Endodermal cell (in vitro differentiated cells): ENCODE measurements around the gene BBIP1. TPM values are rescaled to one million over a fixed set of nuclear protein-coding genes. Genes with fewer than 3 reads are reported as not detected.
"Not testable (repeated sequence)": the region's sequence is repeated elsewhere in the genome, so short reads cannot be mapped to it uniquely, and the experiment has no call there.

Source experiments
- DNase-seq: peaks from one replicate; pipeline ENCODE4 v3.0.0-alpha.2; 2017
- H3K27ac ChIP-seq: 2 replicates; pipeline ENCODE4 v1.5.1; 2013; ENCODE audit warnings: mild to moderate bottlenecking, low read depth, low read length, moderate library complexity
- H3K27me3 ChIP-seq: 2 replicates; pipeline ENCODE4 v1.6.1; 2013; ENCODE audit warnings: mild to moderate bottlenecking, low read length, moderate library complexity; ENCODE audit not compliant: insufficient read depth, control insufficient read depth, poor library complexity, severe bottlenecking
- H3K36me3 ChIP-seq: 2 replicates; pipeline ENCODE4 v1.7.0; 2013; ENCODE audit warnings: mild to moderate bottlenecking, low read length, moderate library complexity; ENCODE audit not compliant: control insufficient read depth, insufficient read depth
- H3K4me1 ChIP-seq: one replicate; pipeline ENCODE4 v1.7.0; 2013; ENCODE audit warnings: low read length; ENCODE audit not compliant: control insufficient read depth, insufficient read depth
- H3K4me3 ChIP-seq: 2 replicates; pipeline ENCODE4 v1.5.1; 2013; ENCODE audit warnings: mild to moderate bottlenecking, low read length, moderate library complexity
- H3K9ac ChIP-seq: 2 replicates; pipeline ENCODE4 v1.6.1; 2013; ENCODE audit warnings: mild to moderate bottlenecking, low read length, moderate library complexity; ENCODE audit not compliant: poor library complexity, severe bottlenecking; ENCODE audit errors: extremely low read depth
- H3K9me3 ChIP-seq: 2 replicates; pipeline ENCODE4 v1.6.1; 2013; ENCODE audit warnings: mild to moderate bottlenecking, low read length, moderate library complexity; ENCODE audit not compliant: control insufficient read depth
- H3K27ac Mint-ChIP-seq: 2 replicates; pipeline ENCODE4 v1.8.0; 2020; ENCODE audit warnings: mixed read lengths
- H3K27me3 Mint-ChIP-seq: 2 replicates; pipeline ENCODE4 v1.8.0; 2021; ENCODE audit warnings: mild to moderate bottlenecking, mixed read lengths; ENCODE audit not compliant: insufficient read depth
- H3K36me3 Mint-ChIP-seq: 2 replicates; pipeline ENCODE4 v1.8.0; 2020; ENCODE audit warnings: low read depth, mixed read lengths
- H3K4me1 Mint-ChIP-seq: 2 replicates; pipeline ENCODE4 v1.8.0; 2020; ENCODE audit warnings: mixed read lengths
- H3K4me3 Mint-ChIP-seq: 2 replicates; pipeline ENCODE4 v1.8.0; 2020; ENCODE audit warnings: mild to moderate bottlenecking, moderate library complexity, mixed read lengths
- H3K9me3 Mint-ChIP-seq: 2 replicates; pipeline ENCODE4 v1.8.0; 2020; ENCODE audit warnings: mild to moderate bottlenecking, mixed read lengths
- CTCF ChIP-seq: fragments of 200-600 bp; sonication (generic); conservative IDR thresholded peaks from 2 replicates; pipeline ENCODE4 v1.5.0; 2021; ENCODE audit warnings: antibody characterized with exemption, mild to moderate bottlenecking
- WGBS, 2 experiments: methylation state at CpG; one replicate each; pipeline versions ENCODE4 v1.1.5 to v1.1.7; 2013; ENCODE audit warnings: missing lambda C conversion rate in 2 of 2, mixed read lengths in 1 of 2; ENCODE audit not compliant: insufficient coverage in 1 of 2, insufficient read length in 1 of 2; 5-methylcytosine and 5-hydroxymethylcytosine counted together
- total RNA-seq, 2 donors: library from RNA; stranded (reverse); fragmentation: NEBNext Ultra II Directional in 1 of 2; extraction: Animal tissue kit (Norgen Biotek cat#: 25700) in 1 of 2; gene quantifications; 2 replicates in 1 of 2; 3 replicates in 1 of 2; pipeline ENCODE4 v1.2.1, GENCODE V29; 2021

BBIP1 gene
- total RNA-seq, 2 donors from 2014 or later: 27.6 to 32.8 TPM

GRCh38 chr10:110916554-110917346 lies 2.2 kb downstream of the BBIP1 start:
- H3K36me3 Mint-ChIP-seq: no peaks in the 10 kb centered on the region
- H3K9me3 Mint-ChIP-seq: no peaks in the 10 kb centered on the region
- no peak overlapping the region for H3K27ac Mint-ChIP-seq
- no peak overlapping the region for H3K9ac ChIP-seq
- no peaks in the 10 kb centered on the region for H3K36me3 ChIP-seq
- no peaks in the 10 kb centered on the region for H3K27me3 Mint-ChIP-seq
- peaks cover 5% of the 10 kb centered on the region for H3K4me1 ChIP-seq
- no peak for DNase-seq
- H3K27me3 ChIP-seq: no peaks in the 10 kb centered on the region
- H3K4me1 Mint-ChIP-seq: peaks cover 10% of the 10 kb centered on the region
- no peak for TF ChIP-seq CTCF
- 94 to 96% methylated on average over 3 of the region's 3 CpGs for WGBS, 2 experiments
- peak overlapping the region; percentile 60 for H3K27ac ChIP-seq
- no peak overlapping the region for H3K4me3 Mint-ChIP-seq
- H3K4me3 ChIP-seq: peak overlapping the region; percentile 91
- no peaks in the 10 kb centered on the region for H3K9me3 ChIP-seq

- H3K4me3 Mint-ChIP-seq, H3K4me3 ChIP-seq, H3K27ac Mint-ChIP-seq, H3K36me3 ChIP-seq, H3K27me3 Mint-ChIP-seq, H3K4me1 ChIP-seq, H3K36me3 Mint-ChIP-seq, H3K9me3 Mint-ChIP-seq, H3K27ac ChIP-seq, DNase-seq, H3K9ac ChIP-seq, H3K27me3 ChIP-seq, H3K9me3 ChIP-seq: not testable (repeated sequence)
- 87 to 98% methylated on average over 3 to 4 of the region's 4 CpGs for WGBS, 2 experiments
- H3K4me1 Mint-ChIP-seq: peaks cover 12% of the 10 kb centered on the region
These were observed 3.4 kb downstream of the BBIP1 start for GRCh38 chr10:110915600-110915999.

GRCh38 chr10:110915035-110915434 lies 3.9 kb downstream of the BBIP1 start:
- Mint-ChIP-seq H3K27ac (peak overlapping the region; percentile 30), H3K4me3 (no peak overlapping the region), H3K27me3 (no peaks in the 10 kb centered on the region)

More at GRCh38 chr10:110915035-110915434, 3.9 kb downstream of the BBIP1 start:
- Histone ChIP-seq H3K4me1 (peaks cover 5% of the 10 kb centered on the region), H3K36me3 (no peaks in the 10 kb centered on the region), H3K4me3 (no peak overlapping the region), H3K9me3 (no peaks in the 10 kb centered on the region), H3K27me3 (no peaks in the 10 kb centered on the region), H3K9ac (no peak overlapping the region), H3K27ac (no peak overlapping the region)
- no peak for DNase-seq
- TF ChIP-seq CTCF: no peak
- no peaks in the 10 kb centered on the region for H3K36me3 Mint-ChIP-seq
- no peaks in the 10 kb centered on the region for H3K9me3 Mint-ChIP-seq
- 93 to 95% methylated on average over 6 of the region's 6 CpGs for WGBS, 2 experiments
- H3K4me1 Mint-ChIP-seq: peaks cover 16% of the 10 kb centered on the region
